ENCODE results near the gene CENPN. TPM values are rescaled to one million over a fixed set of nuclear protein-coding genes. Genes with fewer than 3 reads are reported as not detected.

Gene CENPN
- total RNA-seq, 4 donors from 2014 or later = 0.47 to 88.3 (median 3.5) TPM

GRCh38 chr16:81008505-81008789 is 1.4 kb downstream of the CENPN start:
- H3K4me1 ChIP-seq = peaks cover 0 to 16% (median 3%) of the 10 kb centered on the region in 4 donors
- no peak for TF ChIP-seq CTCF (IDR thresholded peaks at IDR 0.05)
- TF ChIP-seq POLR2A (IDR thresholded peaks at IDR 0.05) = no peak
- H3K36me3 ChIP-seq = no peaks in the 10 kb centered on the region
- no peaks in the 10 kb centered on the region for H3K27me3 ChIP-seq
- DNase-seq = peak in 2 of 3 donors; percentile 18 to 51
- H3K4me3 ChIP-seq = peak overlapping the region in 3 of 4 donors; percentile 67 to 92 (median 91)
- H3K9me3 ChIP-seq = no peaks in the 10 kb centered on the region
- H3K27ac ChIP-seq = peak overlapping the region in 2 of 4 donors; percentile 98 to 99

GRCh38 chr16:81012974-81013373 is 6.0 kb downstream of the CENPN start:
- no peak for TF ChIP-seq CTCF (IDR thresholded peaks at IDR 0.05)
- TF ChIP-seq POLR2A (IDR thresholded peaks at IDR 0.05) = no peak
- Histone ChIP-seq H3K4me1 (peaks cover 0 to 4% (median 0%) of the 10 kb centered on the region in 4 donors), H3K4me3 (no peak overlapping the region), H3K27ac (no peak overlapping the region), H3K9me3 (no peaks in the 10 kb centered on the region), H3K27me3 (no peaks in the 10 kb centered on the region), H3K36me3 (peaks cover 0 to 20% (median 0%) of the 10 kb centered on the region in 3 donors)
- DNase-seq = no peak

- TF ChIP-seq CTCF (IDR thresholded peaks at IDR 0.05) (no peak), POLR2A (IDR thresholded peaks at IDR 0.05) (no peak)
- no peak for DNase-seq
- Histone ChIP-seq H3K4me3 (no peak overlapping the region), H3K4me1 (no peaks in the 10 kb centered on the region), H3K27ac (no peak overlapping the region), H3K36me3 (peaks cover 0 to 25% (median 0%) of the 10 kb centered on the region in 3 donors), H3K27me3 (no peaks in the 10 kb centered on the region), H3K9me3 (no peaks in the 10 kb centered on the region)
Observed at GRCh38 chr16:81014672-81015071, 7.7 kb downstream of the CENPN start.

GRCh38 chr16:81018496-81018895 is 11.5 kb downstream of the CENPN start:
- H3K27ac ChIP-seq = no peak overlapping the region
- no peaks in the 10 kb centered on the region for H3K9me3 ChIP-seq
- no peaks in the 10 kb centered on the region for H3K27me3 ChIP-seq
- TF ChIP-seq POLR2A (IDR thresholded peaks at IDR 0.05) (no peak), CTCF (IDR thresholded peaks at IDR 0.05) (no peak)
- no peak for DNase-seq
- H3K36me3 ChIP-seq = peaks cover 0 to 41% (median 0%) of the 10 kb centered on the region in 3 donors
- H3K4me1 ChIP-seq = no peaks in the 10 kb centered on the region
- no peak overlapping the region for H3K4me3 ChIP-seq

GRCh38 chr16:81026429-81026828 is 19.4 kb downstream of the CENPN start:
- H3K36me3 ChIP-seq = peaks cover 0 to 6% (median 0%) of the 10 kb centered on the region in 3 donors
- no peak overlapping the region for H3K4me3 ChIP-seq
- TF ChIP-seq POLR2A (IDR thresholded peaks at IDR 0.05) (no peak), CTCF (IDR thresholded peaks at IDR 0.05) (no peak)
- no peaks in the 10 kb centered on the region for H3K27me3 ChIP-seq
- H3K9me3 ChIP-seq = no peaks in the 10 kb centered on the region
- no peaks in the 10 kb centered on the region for H3K4me1 ChIP-seq
- H3K27ac ChIP-seq = no peak overlapping the region
- DNase-seq = no peak
